Measurements from ENCODE around the gene FAM50B. TPM values are rescaled to one million over a fixed set of nuclear protein-coding genes. Genes with fewer than 3 reads are reported as not detected.
A peak's percentile ranks its signal among the peaks of the same experiment; 100 is the strongest.

FAM50B gene
- total and polyA plus RNA-seq, 2 of the 4 experiments (the other 2 are of a cell fraction), result 4.1 to 7.4 TPM

DNA sequence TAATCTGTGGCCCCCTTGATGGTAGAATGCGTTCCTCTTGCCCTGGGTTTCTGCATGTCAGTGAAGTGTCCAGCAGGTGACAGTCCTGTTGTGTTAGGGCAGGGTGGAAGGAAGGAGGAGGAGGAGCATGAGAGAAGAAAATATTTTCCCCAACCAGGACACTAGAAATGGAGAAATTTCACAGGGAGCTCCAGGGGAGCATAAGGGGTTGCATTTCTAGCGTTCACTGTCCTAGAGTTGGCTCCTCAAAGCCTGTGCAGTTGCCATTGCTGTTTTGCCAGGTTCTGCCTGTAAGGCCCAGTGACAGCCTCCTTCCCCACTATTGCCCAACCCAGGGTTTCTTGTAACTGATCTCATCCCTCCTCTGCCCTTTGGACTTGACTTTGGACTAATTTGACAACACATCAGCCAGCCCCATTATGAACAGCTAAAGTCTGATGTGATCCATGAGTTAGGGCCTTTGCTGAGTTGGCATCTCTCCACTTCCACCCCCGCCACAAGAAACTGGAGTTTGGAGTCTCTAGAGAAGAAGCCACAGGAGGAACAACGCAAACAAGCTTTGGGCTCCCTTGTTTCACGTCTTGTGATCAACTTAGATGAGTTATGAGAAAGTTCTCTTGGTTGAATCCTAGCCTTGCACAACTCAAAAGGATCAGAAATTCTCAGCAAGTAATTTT, 14.0 kb upstream of the FAM50B start:
- in situ Hi-C loops (cut with MboI; ENCODE audit: low sequenced_read_pairs), result no loop called here
- no CpG with 5 or more reads among the region's 5 CpGs for WGBS, 2 experiments (ENCODE audit: extremely low coverage in 2 of 2, insufficient read length in 1 of 2)

More for the DNA sequence above, 14.0 kb upstream of the FAM50B start:
- peak overlapping the region; percentile 70 for H2AFZ ChIP-seq (replicated peaks; ENCODE audit: low read length, poor library complexity)
- H3K9ac ChIP-seq (ENCODE audit: low read depth, low read length), result no peak overlapping the region
- intact Hi-C loops (cut with micrococcal nuclease) (no loop called here), dilution Hi-C loops (cut with HindIII; ENCODE audit: low sequenced_read_pairs, unreplicated experiment) (no loop called here)
- ChIA-PET CTCF (no interaction called here), POLR2A (ENCODE audit: unreplicated experiment) (interaction anchor here (0.6 kb wide), 1 partner anchor 10 kb away, joined by 4 read pairs; no protein-coding TSS in a partner anchor)
- peak overlapping the region; percentile 29; the same call in 1 of the 2 replicates for H3K18ac ChIP-seq (ENCODE audit: low read depth, low read length)
- peaks cover 9% of the 10 kb centered on the region for H3K9me1 ChIP-seq (ENCODE audit: insufficient read depth, low read length)
- H3K14ac ChIP-seq (replicated peaks; ENCODE audit: low read depth, low read length), result peak overlapping the region; percentile 69; the same call in 1 of the 2 replicates
- H4K5ac ChIP-seq (ENCODE audit: low read depth, low read length), result no peak overlapping the region; the same call in 1 of the 2 replicates
- DNase-seq (no peak), ATAC-seq (ENCODE audit: low read depth) (no peak; the same call in 1 of the 2 replicates)
- H3K79me1 ChIP-seq (ENCODE audit: low read depth in 1 of 2, low read length in 2 of 2), result no peaks in the 10 kb centered on the region
- H3K27me3 ChIP-seq (ENCODE audit: control insufficient read depth, insufficient read depth, low read length), result no peaks in the 10 kb centered on the region
- H3K4ac ChIP-seq (ENCODE audit: low read depth, low read length), result peak overlapping the region; percentile 24
- no peak overlapping the region for H3K56ac ChIP-seq (ENCODE audit: extremely low read depth, insufficient read depth, low read length)
- no peak overlapping the region for H2BK5ac ChIP-seq (ENCODE audit: low read depth, low read length, poor library complexity, severe bottlenecking)
- peak overlapping the region in 1 of 2 experiments; percentile 14; a peak in 1 of 4 replicates for H4K8ac ChIP-seq (ENCODE audit: low read depth in 2 of 2, low read length in 2 of 2)
- H2BK120ac ChIP-seq (ENCODE audit: low read depth, low read length), result peak overlapping the region; percentile 40
- BruUV-seq (replicated peaks), result no TSS peak
- H3K9me3 ChIP-seq (ENCODE audit: control insufficient read depth, insufficient read depth, low read length), result no peaks in the 10 kb centered on the region
- H3K36me3 ChIP-seq (ENCODE audit: control insufficient read depth, insufficient read depth, low read length), result no peaks in the 10 kb centered on the region
- H3K4me2 ChIP-seq (ENCODE audit: low read depth, low read length), result no peak overlapping the region
- H3K27ac ChIP-seq (ENCODE audit: insufficient read depth, low read length), result peak overlapping the region; percentile 13; the same call in 1 of the 2 replicates
- H2AK9ac ChIP-seq (replicated peaks; ENCODE audit: low read depth, low read length, poor library complexity), result no peak overlapping the region
- H2BK20ac ChIP-seq (ENCODE audit: low read depth, low read length), result no peak overlapping the region
- H3K23ac ChIP-seq (ENCODE audit: low read depth, low read length), result peak overlapping the region; percentile 66; the same call in 1 of the 2 replicates
- peak overlapping the region; percentile 55; the same call in 1 of the 3 replicates for H2BK15ac ChIP-seq (ENCODE audit: low read depth, low read length)
- TF ChIP-seq FOS (IDR thresholded peaks at IDR 0.05; ENCODE audit: low read depth, low read length) (no peak), CEBPB (IDR thresholded peaks at IDR 0.05; ENCODE audit: low read depth, low read length) (peak; percentile 50)
- peak overlapping the region; percentile 77 for H2AK5ac ChIP-seq (ENCODE audit: low read depth, low read length)
- H3K4me1 ChIP-seq (ENCODE audit: control insufficient read depth, insufficient read depth, low read length), result peaks cover 7% of the 10 kb centered on the region
- H4K91ac ChIP-seq (ENCODE audit: insufficient read depth, low read depth, low read length), result peak overlapping the region; percentile 56
- no peak overlapping the region for H3K4me3 ChIP-seq (ENCODE audit: insufficient read depth, low read depth, low read length)
- H4K20me1 ChIP-seq (ENCODE audit: insufficient read depth, low read length), result no peaks in the 10 kb centered on the region

Measured in IMR-90 (cell line).